GM19043 (cell line): ENCODE results near the gene KNTC1.
"Not testable (repeated sequence)": the region's sequence is repeated elsewhere in the genome, so short reads cannot be mapped to it uniquely, and the experiment has no call there.

Source experiments
- ATAC-seq: cut with Tn5 transposase; IDR thresholded peaks from one replicate; pipeline ENCODE4 v1.9.1; 2021; ENCODE audit warnings: low read depth; ENCODE audit not compliant: unreplicated experiment

The KNTC1 gene

DNA sequence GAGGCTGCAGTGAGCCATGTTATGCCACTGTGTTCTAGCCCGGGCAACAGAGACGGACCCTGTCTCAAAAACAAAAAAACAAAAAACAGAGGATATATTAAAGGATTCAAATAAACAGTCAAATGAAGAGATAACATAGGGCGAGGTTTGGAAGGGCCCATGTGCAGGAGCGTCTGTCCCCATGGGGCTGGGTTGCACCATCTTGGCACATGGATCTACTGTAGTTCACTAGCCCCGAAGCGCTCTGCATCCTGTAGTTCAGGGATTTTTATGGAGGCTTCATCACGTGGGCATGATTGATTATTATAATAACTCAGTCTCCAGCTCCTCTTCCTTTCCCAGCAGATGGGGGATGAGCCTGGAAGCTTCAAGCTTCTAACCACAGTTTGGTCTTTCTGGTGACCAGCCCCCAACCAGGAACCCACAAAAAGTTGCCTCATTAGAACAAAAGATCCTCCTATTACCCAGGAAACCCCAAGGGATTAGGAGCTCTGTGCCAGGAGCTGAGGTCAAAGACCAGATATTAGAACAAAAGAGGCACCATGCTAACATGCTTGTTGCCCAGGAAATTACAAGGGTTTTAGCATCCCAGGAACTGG is 116.3 kb downstream of the KNTC1 start:
- ATAC-seq, result no peak

DNA sequence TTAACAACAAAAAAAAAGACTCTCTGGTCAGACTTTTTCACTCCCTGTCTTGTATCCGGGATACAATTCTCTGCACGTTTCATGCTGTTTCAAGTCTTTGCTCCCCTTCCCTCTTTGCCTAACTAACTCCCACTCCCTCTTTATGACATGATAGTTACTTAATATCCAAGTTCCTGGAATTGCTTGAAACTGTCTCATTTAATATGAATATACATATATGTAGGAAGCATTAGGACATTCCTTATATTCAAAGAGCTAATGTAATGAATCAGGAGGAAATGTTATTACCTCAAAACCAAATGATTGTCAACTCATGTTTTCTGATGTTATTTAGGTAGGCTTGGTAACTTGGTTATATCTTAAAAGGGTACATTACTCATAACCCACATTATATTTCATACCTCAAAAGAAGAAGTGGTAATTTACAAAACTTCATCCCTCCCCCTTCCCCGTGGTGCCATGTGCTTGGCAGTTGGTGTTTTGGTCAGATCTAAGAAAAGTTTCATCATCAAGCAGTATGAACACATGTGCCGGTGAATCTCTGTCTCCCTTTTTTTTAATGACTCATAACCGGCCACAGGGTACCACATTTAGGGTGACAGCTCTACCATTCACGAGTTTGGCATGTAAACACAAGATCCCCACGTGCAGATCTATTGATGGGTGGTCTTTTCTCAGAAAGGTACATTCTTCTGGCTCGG is 119.6 kb downstream of the KNTC1 start:
- ATAC-seq, result peak; percentile 63

DNA sequence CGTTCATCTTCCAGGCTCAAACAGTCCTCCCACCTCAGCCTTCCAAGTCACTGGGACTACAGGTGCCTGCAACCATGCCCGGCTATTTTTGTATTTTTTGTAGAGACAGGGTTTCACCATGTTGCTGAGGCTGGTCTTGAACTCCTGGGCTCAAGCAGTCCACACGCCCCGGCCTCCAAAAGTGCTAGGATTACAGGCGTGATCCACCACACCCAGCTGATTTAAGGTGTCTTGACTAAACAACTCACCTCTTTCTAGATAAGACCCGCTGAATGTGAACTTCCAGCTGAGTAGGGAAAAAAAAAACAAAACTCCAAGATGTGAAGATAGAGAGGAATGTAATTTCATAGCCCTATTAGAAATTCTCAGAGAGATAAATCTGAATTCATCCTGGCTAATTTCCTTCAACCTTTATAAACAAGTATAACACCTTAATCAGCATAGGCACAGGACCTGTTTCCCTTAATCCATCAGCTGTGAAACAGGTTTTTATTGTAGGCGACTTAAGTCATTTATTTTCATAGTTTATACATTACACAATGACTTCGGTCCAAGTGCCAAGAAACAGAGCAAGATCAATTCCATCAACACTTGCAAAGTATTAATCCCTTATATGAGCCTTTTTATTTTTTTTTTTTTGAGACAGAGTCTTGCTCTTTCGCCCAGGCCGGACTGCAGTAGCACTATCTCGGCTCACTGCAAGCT is 124.6 kb downstream of the KNTC1 start:
- ATAC-seq, result no peak

DNA sequence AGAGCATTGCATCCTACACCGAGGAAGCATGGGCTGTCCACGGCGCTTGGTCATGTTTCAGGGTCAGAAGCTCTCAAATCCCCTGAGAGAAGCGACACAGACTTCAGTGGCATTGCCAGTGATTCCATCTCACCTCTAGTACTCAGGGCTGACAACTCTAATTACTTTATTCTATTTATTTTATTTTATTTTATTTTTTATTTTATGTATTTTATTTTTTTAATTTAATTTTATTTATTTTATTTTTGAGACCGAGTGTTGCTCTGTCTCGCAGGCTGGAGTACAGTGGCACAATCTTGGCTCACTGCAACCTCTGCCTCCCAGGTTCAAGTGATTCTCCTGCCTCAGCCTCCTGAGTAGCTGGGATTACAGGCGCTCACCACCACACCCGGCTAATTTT is 126.2 kb downstream of the KNTC1 start:
- not testable (repeated sequence) for ATAC-seq

- no peak for ATAC-seq
These were observed 129.2 kb downstream of the KNTC1 start for GRCh38 chr12:122656298-122656697.

GRCh38 chr12:122659579-122659978 is 132.5 kb downstream of the KNTC1 start:
- ATAC-seq, result no peak

DNA sequence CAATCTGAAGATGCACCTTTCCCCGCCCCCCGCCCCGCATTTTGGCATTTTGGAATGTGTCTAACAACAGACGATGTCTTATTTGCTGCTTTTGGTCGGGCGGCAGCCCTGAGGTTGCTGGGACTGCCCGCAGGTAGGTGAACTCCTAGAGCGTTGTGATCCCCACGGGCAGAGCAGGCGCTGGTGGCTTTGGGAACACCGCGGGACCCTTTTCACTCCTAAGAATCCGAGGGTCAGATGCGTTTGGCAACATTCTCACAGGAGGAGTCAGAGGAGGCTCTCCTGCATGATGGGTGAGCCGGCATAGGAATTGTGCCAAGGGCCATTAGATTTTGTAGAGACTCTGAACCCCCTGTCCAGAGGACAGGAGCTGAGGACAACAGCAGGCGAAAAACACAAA is 134.2 kb downstream of the KNTC1 start:
- ATAC-seq, result no peak

DNA sequence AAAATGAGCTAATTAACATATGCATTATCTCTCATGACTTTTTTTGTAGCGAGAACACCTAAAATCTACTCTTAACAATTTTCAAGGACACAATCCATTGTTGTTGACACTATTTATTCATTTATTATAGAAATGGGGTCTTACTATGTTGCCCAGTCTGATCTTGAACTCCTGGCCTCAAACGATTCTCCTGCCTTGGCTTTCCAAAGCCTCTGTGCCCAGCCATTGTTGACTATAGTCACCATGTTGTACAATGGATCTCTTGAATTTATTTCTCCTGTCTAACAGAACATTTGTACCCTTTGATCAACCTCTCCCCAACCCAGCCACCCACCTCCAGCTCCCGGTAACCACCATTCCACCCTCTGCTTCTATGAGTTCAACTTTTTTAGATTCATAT is 134.9 kb downstream of the KNTC1 start:
- ATAC-seq, result no peak

GRCh38 chr12:122665349-122665748 is 138.3 kb downstream of the KNTC1 start:
- ATAC-seq, result no peak

GRCh38 chr12:122665759-122666158 is 138.7 kb downstream of the KNTC1 start:
- ATAC-seq, result no peak

DNA sequence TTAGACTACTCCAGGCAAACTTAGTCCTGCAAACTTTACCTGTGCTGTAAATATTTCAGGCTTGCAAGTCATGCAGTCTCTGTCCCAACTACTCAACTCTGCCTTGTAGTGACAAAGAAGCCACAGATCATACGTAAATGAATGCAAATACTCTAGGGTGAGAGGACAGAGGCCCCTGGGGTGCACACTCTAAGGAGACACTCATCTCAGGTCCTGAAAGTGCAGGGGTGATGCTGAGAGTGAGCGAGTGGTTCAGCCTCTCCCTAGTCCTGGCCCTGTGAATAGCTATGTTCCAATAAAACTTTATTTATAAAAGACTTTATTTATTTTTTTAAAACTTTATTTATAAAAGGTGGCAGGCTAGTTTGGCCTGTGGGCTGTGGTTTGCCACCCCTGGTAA is 141.2 kb downstream of the KNTC1 start:
- no peak for ATAC-seq

DNA sequence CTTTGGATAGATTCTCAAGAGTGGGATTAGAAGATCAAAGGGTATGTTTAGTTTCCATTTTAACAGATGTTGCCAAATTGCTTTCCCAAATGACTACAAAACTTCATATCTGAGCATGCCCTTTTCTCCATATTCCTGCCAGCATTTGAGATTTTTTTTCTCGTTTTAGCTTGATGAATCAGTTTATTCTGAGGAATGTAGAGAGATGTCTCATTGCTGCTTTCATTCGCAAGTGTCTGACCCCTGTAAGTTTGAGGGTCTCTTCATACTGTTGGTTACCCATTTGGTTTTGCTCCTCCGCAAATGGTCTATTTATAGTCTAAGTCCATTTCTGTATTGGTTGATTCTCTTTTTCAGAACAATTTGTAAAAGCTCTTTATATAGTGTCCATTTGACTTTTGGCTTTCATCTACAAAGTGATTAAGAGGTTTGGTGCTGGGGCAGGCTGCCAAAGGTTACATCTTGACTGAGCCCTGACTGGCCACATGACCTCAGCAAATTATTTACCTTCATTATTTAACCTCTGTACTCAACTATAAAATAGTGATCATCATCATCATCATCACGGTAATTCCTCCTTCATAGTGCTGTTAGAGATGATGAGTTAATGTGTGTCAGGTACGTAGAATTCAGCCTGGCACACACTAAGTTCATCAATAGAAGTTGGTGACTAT is 142.5 kb downstream of the KNTC1 start:
- no peak for ATAC-seq

DNA sequence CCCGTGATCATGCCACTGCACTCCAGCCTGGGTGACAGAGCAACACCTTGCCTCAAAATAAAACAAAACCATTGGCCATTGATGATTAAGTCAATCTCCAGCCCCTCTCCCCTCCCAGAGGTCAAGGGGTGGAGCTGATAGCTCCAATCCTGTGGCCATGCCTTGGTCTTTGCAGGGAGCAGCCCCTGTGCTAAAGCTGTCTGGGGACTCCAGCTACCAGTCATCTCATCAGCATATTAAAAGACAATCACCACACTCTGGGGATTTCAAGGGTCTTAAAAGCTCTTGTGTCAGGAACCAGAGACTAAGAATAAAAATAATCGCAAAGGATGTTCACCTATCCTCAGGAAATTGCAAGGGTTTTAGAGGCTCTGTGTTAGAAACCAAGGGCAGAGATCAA is 145.5 kb downstream of the KNTC1 start:
- ATAC-seq, result no peak
